Sigmoid colon (tissue), 4 donors: ENCODE measurements around the gene GHRH.

ENCODE experiments used
- EP300 ChIP-seq, 4 donors: sonication (generic); formaldehyde crosslinking; IDR thresholded peaks; one replicate each; pipeline ENCODE4 v1.6.1; 2017; ENCODE audit warnings: antibody characterized with exemption in 4 of 4
- POLR2A ChIP-seq, 2 donors: fragments of 450-650 bp; IDR thresholded peaks; one replicate each; pipeline ENCODE4 v1.6.1; 2016; ENCODE audit warnings: antibody characterized with exemption in 2 of 2, mild to moderate bottlenecking in 2 of 2, moderate library complexity in 2 of 2
- POLR2AphosphoS5 ChIP-seq, 4 donors: sonication (generic); formaldehyde crosslinking; IDR thresholded peaks; one replicate each; pipeline ENCODE4 v1.6.1; 2017; ENCODE audit warnings: antibody characterized with exemption in 4 of 4
- TF ChIP-seq, protein P1 (sequence below), 4 experiments: fragments of 450-650 bp in 3 of 4; fragments of 200-600 bp in 1 of 4; IDR thresholded peaks; one replicate each; pipeline ENCODE4 v1.5.1; 2016 to 2019; ENCODE audit warnings: antibody characterized with exemption in 4 of 4, mild to moderate bottlenecking in 3 of 4, moderate library complexity in 2 of 4

DNA sequence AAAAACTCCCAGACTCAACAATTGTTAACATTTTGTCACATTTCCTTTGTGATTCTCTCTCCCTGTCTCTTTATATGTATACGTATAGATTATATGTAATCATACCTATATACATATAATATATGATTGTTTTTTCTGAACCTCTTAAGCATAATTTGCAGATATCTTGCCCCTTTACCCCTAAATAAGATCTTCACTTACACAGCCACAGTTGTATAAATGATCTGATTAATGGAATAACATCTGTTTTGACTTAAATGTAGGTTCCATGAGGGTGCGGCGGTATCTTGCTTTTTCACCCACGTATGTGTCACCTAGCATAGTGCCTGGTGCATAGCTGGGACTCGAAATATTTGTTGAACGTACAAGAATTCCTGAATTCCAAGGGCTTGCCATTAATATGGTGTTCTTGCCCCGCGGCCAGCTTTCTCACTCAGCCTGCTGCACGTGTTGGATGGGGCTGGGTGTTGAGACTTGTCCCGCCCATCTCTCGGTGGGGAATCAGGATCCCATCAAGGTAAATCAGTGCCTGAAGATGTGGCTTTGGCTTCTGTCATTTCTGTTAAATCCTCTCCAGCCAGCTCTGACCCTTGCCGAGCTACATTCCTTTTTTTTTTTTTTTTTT, 17.5 kb upstream of the GHRH start:
- TF ChIP-seq, protein P1, sequence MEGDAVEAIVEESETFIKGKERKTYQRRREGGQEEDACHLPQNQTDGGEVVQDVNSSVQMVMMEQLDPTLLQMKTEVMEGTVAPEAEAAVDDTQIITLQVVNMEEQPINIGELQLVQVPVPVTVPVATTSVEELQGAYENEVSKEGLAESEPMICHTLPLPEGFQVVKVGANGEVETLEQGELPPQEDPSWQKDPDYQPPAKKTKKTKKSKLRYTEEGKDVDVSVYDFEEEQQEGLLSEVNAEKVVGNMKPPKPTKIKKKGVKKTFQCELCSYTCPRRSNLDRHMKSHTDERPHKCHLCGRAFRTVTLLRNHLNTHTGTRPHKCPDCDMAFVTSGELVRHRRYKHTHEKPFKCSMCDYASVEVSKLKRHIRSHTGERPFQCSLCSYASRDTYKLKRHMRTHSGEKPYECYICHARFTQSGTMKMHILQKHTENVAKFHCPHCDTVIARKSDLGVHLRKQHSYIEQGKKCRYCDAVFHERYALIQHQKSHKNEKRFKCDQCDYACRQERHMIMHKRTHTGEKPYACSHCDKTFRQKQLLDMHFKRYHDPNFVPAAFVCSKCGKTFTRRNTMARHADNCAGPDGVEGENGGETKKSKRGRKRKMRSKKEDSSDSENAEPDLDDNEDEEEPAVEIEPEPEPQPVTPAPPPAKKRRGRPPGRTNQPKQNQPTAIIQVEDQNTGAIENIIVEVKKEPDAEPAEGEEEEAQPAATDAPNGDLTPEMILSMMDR (IDR thresholded peaks at IDR 0.05): no peak
- TF ChIP-seq POLR2A (IDR thresholded peaks at IDR 0.05) (no peak), POLR2AphosphoS5 (IDR thresholded peaks at IDR 0.05) (no peak), EP300 (IDR thresholded peaks at IDR 0.05) (no peak)
